HK-2 (cell line): ENCODE results near the gene ALCAM.

Experiments
- DNase-seq: peaks from one replicate; pipeline ENCODE4 v3.0.0-alpha.2; 2018; ENCODE audit not compliant: unreplicated experiment

The ALCAM gene

DNA sequence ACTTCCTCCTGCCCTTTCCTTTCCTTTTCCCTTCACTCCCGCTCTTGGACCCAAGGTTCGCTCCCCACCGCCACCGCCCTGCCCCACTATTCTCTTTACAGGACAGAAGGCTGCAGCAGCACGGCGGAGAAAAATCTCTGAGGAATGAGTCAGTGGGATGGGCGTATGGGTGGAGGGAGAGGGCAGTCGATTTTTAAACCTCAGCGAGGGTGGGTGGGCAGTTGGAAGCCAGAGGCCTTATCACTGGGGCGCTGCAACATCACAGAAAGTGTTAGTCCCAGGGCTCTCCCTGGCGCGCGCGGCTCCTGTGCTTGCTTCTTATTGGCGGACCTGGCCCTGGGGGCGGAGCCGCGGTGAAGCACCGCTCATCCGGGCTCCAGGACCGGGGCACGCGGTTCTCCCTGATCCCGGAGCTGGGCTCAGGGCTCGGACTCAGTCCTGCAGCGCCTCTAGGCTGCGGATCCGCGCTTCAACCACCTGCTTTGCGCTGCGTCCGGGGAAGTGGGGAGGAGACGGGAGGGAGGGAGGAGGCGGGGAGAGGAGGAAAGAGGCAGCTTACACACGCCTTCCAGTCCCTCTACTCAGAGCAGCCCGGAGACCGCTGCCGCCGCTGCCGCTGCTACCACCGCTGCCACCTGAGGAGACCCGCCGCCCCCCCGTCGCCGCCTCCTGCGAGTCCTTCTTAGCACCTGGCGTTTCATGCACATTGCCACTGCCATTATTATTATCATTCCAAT is at the start of gene ALCAM:
ALCAM (plus strand) TSS at position 584 of the 737 bp plus-strand sequence.
- peak; percentile 99 for DNase-seq

DNA sequence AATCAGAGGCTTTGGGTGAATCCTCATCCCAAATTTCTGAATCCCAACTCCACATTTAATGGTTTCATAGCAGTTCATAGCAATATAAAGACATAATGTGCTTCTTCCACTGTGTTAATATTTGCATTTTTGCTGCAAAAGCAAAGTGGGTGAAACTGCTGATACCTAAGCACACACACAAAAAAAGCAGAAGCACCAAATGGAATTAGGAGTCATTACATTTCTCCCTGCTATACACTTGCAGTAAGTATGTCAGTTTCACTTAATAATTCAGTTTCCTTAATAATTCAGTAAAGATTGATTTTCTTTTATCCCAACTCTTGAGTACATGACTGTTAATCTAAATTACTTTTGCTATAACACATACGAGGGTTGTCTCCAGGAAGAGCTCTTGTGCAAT is 48.9 kb upstream of the ALCAM start:
- no peak for DNase-seq

DNA sequence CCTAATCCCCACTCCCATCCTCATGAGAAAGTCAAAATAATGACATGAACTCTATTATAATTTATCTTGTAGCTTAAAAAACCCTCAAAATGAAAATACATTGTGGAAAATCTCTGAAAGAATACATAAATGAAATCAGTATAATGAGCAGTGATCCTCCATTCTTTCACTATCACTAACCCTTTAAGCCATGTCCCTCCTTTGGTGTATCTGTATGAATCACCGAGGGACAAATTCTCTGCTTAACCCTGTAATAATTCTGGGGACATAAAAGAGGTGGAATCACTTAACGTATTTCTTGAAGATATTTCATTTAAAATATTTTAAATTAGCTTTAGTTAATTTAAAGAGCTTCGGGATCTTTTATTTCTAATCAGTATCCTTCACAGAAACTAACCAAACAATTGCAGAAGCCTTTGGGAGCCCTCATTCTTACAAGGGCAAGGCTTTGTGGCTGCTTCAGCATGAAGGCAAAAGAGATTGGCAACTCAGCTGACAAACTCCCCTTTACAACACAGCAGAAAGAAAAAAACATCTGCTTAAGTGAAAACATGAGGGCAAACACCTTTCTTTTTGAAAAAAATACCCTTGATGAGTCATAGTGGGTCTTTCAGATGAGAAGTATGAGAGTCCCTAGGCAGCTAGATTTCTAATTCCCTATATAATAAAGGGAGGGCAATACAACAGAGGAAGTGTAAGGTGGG is 44.0 kb upstream of the ALCAM start:
- no peak for DNase-seq

DNA sequence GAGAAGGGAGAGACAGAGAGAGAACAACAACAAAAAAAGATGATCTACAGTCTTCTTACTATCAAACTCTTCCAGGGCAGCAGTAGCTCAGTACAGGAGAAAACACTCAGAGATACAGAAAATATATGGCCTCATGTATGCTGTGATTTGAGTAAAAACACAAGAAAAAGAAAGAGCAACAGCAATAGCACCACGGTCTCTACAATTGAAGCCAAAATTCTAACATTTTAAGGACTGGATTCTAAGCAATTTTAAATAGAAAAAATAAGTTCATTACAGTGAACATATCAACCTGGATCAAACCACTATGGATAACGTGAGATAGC is 43.5 kb upstream of the ALCAM start:
- no peak for DNase-seq

DNA sequence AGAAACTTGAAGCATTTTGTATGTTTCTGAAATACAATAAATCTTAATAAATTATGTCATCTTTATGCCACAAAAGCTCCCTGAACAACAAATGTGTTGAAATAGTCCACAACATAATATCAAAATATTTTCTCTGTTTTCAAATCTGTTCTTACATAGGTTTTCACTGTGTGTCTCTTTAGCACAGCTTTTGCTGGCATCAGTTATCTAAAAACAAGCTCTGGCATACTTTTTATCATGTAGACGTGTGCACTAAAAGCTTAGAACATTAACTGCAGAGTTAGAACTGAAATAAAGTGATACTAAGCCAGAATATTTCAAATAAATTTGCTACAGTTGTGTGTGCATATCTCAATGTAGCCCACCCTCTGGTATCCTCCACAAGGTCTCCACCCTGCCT is 41.8 kb upstream of the ALCAM start:
- DNase-seq, result no peak

DNA sequence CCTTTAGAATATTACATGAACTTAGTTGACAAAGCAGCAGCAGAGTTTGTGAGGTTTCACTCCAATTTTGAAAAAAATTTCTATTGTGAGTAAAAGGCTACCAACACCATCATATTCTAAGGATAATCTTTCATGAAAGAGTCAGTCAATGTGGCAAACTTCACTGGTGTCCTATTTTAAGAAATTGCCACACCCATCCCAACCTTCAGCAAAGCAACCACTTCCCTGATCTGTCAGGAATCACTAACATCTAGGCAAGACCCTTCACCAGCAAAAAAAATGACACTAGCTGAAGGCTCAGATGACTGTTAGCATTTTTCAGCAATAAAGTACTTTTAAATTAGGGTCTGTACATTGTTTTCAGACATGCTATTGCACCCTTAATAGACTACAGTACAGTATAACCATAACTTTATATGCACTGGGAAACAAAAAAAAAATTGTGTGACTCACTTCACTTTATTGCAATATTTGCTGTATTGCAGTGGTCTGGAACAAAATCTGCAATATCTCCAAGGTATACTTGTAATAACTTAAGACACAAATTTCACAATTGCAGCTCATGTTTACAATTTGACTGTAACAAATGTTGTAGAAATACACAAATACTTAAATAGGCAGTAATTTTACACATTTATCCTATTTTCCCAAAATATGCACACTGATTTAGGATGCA is 38.9 kb upstream of the ALCAM start:
- DNase-seq, result no peak

DNA sequence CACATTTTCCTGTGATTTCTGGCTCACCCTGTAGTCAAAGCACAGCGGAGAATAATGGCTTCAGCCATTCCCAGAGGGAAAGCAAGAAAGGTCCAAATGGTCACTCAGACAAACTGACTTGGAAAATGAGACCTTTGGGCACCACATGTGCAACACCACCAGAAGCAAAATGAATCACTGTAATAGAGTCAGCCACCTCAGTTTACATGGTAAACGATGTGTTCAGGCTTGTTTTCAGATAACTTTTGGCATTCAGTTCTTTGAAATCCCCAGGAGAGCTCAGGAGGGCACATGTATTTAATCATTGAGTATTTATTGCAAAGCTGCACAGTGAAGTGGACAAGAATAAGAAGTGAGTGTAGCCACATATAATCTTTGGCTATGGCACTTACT is 38.4 kb upstream of the ALCAM start:
- no peak for DNase-seq

DNA sequence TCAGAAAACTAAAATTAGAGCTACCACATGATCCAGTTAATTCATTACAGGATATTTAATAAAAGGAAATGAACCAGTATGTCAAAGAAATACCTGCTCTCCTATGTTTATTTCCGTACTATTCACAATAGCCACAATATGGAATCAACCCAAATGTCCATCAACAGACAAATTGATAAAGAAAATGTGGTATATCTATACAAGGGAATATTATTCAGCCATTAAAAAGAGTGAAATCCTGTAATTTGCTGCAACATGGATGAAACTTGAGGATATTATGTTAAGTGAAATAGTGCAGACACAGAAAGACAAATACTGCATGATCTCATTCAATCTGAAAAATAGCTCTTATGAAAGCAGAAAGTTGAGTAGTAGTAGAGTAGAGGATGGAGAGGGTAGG is 33.7 kb upstream of the ALCAM start:
- DNase-seq, result no peak

DNA sequence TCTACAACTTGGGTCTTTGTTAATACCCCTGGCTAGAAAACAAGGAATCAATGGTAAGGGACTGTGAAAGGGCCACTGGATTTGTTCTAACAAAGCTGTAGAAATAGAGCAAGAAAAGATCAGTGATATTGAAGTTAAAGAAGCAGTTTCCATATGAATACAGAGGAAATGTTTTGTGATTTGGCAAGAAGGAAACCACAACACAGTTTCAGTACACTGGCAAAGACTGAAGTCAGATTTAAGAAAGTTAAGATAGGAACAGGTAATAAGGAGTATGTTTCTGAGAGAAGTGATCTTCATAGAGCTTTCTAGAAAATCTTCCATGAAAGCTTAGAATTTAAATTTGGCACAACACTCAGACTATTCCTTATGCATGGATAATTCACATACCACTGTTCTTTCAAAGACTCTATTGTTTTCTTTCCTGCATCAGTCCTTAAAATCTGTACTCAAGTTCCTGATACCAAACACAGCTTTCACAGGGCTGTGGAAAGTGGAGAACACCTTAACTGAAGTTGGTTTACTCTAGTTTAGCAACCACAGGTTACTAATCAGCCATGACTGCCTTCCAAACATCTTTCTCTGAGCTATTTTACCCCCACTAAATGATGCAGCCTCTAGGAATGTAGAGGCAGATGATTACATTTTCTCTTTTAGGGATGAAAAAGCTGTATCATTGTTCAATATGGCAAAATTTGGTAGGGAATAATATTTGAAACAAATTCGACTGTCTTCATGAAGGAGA is 32.4 kb upstream of the ALCAM start:
- DNase-seq, result no peak

DNA sequence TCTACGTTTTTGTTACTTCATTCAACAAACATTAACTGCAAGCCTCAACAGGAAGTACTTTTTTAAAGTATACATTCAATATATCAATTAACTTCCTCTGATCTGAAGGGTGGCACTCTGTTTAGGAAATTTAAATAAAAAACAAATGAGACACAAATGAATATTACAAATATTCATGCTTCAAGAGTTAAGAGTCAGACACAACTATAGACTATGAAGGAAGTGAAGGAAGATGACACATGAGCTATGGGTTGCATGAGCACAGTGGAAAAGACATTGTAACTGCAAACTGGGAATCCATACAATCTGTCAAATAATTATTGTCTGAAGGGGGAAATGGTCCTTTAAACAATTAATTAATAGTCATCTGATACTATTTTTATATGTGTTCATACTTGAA is 26.8 kb upstream of the ALCAM start:
- no peak for DNase-seq

DNA sequence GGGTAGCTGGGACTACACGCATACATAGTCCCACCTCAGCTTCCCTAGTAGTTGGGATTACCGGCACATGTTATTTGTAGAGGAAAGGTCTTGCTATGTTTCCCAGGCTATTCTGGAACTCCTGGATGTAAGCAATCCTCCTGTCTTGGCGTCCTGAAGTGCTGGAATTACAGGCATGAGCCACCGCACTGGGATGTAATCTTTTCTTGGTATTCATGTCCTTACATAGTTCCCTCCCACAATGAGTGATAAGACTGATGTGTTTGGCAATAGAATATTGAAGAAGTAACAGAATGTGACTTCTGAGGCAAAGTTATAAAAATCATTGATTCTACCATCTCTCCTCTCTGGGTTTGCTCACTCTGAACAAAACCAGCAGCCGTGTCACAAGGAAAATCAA is 22.7 kb upstream of the ALCAM start:
- DNase-seq, result no peak

DNA sequence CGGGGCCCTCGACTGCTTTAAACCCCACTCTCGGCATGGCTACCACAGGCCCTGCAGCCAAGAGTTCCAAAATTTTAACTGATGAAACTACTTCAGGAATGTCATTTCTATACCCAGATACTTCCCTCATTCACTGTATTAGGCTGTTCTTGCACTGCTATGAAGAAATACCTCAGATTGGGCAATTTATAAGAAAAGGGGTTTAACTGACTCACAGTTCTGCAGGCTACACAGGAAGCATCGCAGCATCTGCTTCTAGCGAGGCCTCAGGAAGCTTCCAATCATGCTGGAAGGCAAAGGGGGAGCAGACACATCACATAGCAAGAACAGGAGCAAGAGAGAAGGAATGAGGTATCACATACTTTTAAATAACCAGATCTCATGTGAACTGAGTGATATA is 21.6 kb upstream of the ALCAM start:
- DNase-seq, result no peak

DNA sequence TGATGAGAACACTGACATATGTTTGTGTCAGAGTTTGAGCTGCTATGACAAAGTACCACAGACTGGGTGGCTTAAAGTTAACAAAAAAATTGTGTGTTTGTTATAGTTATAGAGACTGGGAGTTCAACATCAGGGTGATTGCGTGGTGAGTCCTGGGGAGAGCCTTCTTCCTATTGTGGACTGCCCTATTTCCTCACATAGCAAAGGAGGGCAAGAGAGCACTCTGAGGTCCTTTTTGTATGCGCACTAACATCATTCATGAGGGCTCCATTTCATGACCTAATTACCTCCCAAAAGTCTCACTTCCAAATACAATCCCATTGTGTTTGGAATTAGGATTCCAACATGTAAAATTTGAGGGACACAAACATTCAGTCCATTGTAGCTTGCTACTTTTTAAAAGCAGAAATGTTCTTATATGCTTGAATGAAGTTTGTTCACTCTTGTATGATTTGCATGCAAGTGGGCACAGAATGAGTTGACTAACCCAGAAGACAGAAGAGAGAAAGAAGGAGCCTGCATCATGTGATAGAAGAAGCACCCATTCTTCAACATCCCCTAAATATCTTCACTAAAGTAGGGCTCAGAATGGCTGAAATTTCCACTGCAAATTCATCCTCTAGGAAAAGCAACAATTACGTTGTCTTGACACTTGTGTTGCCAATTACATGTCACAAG is 18.9 kb upstream of the ALCAM start:
- no peak for DNase-seq

DNA sequence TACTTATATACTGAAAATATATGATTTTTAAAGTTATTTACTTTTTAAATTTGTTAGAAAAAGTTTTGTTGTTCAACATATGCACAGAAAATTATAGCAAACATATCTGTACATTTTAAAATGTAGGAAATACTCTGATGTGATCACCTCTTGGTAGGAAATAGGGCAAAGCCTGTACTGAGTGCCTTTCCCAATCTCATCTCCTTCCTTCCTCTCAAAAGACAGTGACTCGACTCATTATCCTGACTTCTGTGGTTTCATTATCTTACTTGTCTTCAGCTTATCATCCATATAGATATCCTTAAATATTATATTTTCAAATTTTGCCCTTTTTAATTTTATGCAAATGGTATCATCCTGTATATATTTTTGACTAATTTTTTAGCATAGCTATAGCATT is 18.4 kb upstream of the ALCAM start:
- no peak for DNase-seq

DNA sequence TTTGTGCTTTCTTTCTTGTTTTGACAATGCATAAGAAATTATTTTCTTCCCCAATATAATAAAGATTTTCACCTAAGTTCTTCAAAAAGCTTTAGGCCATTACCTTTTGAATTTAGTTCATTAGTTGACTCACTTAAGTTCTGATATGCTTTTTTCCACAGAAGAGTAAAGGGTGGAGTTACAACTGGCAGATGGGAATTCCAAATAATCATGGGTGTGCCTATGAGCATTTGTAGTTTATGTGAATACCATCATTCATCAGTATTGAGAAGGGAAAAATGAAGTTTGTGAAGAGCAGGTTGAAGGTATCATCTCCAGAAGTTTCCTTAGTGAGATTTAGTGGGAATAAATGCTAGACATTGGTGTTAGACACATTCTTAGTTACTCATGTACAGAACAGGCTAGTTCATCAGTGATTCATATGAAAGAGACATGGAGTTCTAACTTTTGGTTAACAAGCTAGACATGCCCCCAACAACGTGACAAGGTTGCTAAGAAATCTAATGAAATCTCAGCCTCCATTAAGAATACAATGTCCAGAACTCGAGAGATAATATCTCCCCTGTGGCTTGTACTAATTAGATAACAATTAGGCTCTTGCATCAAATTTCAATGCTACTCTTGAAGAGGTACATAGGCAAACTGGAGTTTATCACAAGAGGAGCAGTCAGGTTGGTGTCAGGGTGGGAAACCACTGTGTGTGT is 16.9 kb upstream of the ALCAM start:
- DNase-seq, result no peak

DNA sequence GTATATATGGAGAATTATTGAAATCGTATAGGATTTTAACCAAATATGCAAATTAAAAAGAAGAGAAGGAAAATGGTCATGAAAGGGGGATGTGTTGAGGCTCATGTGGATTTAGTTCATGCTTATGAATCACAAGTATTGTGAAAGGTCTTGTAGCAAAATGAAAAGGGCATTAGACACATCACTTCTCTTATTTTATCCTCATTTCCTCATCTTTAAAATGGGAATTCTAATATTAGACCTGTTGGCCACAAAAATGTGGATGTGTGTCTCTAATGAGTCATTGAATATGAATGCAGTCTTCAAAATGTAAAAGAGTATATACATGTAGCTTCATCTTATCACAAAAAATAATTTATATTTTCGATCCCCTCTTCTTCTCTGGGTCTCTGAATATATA is 14.9 kb upstream of the ALCAM start:
- DNase-seq, result no peak

DNA sequence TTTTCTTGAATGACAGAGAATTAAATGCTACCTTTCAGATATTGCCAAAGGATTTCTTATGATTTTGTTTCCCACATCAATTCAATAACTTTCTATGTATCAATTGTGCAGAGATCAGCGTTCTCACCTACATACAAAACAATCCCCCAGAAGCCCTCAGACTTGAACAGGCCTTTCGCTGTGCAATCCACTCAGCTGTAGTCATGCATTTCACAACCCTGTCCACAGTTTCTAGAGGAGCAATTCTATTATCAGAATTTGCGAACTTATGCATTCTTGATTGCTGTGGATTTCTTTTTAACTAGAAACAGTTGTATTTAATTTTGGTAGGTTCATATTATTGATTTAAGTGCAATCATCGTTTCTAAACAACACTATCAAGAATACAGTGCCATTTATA is 13.7 kb upstream of the ALCAM start:
- DNase-seq, result no peak

DNA sequence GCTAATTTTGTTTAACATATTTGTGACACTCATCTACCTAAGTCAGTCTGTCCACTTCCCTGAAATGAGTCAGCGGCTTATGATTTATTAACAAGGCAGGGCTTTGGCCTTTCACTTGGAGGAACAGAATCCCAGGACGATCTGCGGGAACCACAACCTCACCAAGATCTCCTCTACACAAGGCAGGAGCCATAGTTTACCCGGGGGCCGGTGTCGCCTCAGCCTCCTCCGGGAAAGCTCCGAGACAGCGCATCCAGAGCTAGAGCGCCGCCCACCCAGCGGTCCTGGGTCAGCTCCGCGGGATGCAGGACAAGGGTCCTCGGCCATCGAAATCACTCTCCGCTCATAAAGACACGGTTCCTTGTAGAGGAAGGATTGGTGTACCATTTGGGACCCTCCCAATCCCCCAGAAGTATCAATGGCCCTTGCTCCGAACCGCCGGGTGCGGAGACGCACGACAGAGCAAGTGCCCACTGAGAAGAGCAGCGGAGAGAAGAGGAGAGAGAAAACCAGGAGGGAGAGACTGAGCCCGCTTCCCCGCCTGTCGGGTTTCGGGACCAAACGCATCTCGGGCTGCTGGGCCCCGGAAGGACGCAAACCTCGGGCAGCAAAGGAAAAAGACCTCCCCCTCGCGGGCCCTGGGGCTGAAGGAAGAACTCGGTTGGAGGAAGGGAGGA is 13.1 kb upstream of the ALCAM start:
- DNase-seq, result peak; percentile 42

DNA sequence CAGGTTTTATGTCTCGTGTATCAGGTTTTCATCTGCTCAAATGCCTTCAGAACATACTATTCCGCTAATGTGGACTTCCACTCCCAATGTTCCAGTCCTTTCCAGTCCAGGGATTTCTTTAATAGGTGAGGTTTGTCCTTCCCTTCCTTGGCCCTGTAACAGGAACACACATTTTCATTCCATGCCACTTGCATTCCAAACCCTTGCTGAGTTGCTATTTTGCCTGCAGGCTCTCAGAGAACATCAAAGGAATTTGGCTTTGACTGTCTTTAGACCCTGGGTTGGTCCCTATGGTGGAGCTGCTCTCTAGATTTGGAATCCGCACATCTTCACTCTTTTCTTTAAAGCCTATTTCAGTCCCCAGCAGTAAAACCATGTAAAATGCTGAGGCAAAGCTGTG is 12.3 kb upstream of the ALCAM start:
- no peak for DNase-seq

DNA sequence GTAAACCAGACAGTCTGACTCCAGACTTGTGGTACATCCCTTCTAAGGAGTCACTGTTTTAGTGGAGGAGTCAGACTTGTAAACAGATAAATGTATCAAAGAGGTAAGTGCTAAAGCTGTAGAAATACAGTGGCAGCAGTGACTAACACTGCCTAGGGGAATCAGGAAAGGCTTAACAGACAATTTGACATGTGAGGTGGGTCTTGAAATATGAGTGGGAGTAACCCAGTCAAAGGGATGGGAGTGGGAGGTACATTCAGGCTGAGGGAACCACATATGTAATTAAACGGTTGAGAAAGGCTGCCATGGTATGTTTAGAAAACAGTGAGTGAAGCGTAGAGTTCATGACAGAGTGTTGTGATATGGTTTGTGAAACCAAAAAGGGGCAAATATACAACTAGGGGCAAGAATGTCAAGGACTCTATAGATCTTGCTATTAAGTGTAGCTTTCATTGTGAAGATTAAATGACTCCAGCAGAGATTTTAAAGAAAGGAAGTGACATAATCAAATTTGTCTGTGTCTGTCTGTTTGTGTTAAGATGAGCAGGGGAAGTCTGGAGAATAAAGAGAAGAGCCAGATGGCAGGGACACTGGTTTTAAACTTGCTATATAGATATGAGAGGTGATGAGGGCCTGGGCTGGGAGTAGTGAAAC is 11.2 kb upstream of the ALCAM start:
- DNase-seq, result no peak
